ENCODE results near the gene CACNA2D1.

DNA sequence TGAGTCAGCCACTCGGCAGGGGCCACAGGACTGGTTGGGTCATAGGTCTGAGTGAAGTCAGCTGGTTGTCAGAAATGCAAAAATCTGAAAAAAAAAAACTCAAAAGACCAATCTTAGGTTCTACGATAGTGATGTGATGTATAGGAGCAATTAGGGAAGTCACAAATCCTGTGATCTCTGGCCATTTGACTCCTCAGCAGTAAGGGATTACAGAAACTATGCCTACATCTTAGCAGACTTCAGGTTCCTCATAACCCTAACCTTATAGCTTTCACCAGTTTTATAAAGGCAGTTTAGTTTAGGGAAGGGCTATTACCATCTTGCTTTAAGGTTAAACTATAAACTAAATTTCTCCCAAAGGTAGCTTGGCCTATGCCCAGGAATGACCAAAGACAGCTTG lies 510.6 kb downstream of the CACNA2D1 start:
- TF ChIP-seq, protein P1, sequence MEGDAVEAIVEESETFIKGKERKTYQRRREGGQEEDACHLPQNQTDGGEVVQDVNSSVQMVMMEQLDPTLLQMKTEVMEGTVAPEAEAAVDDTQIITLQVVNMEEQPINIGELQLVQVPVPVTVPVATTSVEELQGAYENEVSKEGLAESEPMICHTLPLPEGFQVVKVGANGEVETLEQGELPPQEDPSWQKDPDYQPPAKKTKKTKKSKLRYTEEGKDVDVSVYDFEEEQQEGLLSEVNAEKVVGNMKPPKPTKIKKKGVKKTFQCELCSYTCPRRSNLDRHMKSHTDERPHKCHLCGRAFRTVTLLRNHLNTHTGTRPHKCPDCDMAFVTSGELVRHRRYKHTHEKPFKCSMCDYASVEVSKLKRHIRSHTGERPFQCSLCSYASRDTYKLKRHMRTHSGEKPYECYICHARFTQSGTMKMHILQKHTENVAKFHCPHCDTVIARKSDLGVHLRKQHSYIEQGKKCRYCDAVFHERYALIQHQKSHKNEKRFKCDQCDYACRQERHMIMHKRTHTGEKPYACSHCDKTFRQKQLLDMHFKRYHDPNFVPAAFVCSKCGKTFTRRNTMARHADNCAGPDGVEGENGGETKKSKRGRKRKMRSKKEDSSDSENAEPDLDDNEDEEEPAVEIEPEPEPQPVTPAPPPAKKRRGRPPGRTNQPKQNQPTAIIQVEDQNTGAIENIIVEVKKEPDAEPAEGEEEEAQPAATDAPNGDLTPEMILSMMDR (conservative IDR thresholded peaks at IDR 0.05 in 1 of 2, IDR thresholded peaks at IDR 0.05 in 1 of 2; ENCODE audit: low read depth in 1 of 2, low read length in 2 of 2) = no peak
- no peak for TF ChIP-seq EZH2 (IDR thresholded peaks at IDR 0.05; ENCODE audit: low read length, missing control alignments)

Data from fibroblast of lung (primary cell).